Measurements from ENCODE around the gene TRIO.

Gene TRIO

DNA sequence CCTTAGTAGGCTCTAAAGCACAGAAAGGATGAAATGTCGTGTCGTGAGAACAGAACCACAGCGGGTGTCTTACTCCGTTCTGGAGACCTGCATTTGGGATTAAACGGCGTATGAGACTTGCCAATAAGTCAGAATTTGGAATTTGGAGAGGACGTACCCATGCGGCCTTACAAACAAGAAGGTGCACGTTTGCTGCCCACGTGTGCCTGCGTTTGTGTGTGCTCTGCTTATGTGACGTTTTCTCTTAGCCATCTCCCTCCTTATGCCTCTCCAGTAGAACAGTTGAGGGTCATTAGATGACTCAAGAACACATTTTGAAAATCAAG lies 266.9 kb downstream of the TRIO start:
- TF ChIP-seq, protein P1, sequence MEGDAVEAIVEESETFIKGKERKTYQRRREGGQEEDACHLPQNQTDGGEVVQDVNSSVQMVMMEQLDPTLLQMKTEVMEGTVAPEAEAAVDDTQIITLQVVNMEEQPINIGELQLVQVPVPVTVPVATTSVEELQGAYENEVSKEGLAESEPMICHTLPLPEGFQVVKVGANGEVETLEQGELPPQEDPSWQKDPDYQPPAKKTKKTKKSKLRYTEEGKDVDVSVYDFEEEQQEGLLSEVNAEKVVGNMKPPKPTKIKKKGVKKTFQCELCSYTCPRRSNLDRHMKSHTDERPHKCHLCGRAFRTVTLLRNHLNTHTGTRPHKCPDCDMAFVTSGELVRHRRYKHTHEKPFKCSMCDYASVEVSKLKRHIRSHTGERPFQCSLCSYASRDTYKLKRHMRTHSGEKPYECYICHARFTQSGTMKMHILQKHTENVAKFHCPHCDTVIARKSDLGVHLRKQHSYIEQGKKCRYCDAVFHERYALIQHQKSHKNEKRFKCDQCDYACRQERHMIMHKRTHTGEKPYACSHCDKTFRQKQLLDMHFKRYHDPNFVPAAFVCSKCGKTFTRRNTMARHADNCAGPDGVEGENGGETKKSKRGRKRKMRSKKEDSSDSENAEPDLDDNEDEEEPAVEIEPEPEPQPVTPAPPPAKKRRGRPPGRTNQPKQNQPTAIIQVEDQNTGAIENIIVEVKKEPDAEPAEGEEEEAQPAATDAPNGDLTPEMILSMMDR (IDR thresholded peaks at IDR 0.05; ENCODE audit: low read depth, low read length, poor library complexity, severe bottlenecking), result no peak
- TF ChIP-seq EZH2phosphoT487 (IDR thresholded peaks at IDR 0.05; ENCODE audit: borderline replicate concordance, low read length), result no peak
- Histone ChIP-seq H3K79me2 (ENCODE audit: control insufficient read depth, low read length) (no peaks in the 10 kb centered on the region), H3K9me3 (ENCODE audit: control insufficient read depth, insufficient read depth, low read length) (no peaks in the 10 kb centered on the region), H3K4me2 (ENCODE audit: low read length) (no peak overlapping the region), H3K27ac (ENCODE audit: low read depth, low read length) (no peak overlapping the region), H3K4me3 (ENCODE audit: low read length) (no peak overlapping the region), H3K4me1 (ENCODE audit: control insufficient read depth, low read length) (no peaks in the 10 kb centered on the region), H3K36me3 (ENCODE audit: control insufficient read depth, low read length) (peaks cover 15% of the 10 kb centered on the region), H3K27me3 (ENCODE audit: control insufficient read depth, low read length) (no peaks in the 10 kb centered on the region), H3K9me2 (replicated peaks; ENCODE audit: control insufficient read depth, low read length) (no peaks in the 10 kb centered on the region), H4K20me1 (ENCODE audit: control insufficient read depth, insufficient read depth, low read depth, low read length) (no peaks in the 10 kb centered on the region), H3F3A (ENCODE audit: control insufficient read depth, insufficient read depth) (no peaks in the 10 kb centered on the region)

DNA sequence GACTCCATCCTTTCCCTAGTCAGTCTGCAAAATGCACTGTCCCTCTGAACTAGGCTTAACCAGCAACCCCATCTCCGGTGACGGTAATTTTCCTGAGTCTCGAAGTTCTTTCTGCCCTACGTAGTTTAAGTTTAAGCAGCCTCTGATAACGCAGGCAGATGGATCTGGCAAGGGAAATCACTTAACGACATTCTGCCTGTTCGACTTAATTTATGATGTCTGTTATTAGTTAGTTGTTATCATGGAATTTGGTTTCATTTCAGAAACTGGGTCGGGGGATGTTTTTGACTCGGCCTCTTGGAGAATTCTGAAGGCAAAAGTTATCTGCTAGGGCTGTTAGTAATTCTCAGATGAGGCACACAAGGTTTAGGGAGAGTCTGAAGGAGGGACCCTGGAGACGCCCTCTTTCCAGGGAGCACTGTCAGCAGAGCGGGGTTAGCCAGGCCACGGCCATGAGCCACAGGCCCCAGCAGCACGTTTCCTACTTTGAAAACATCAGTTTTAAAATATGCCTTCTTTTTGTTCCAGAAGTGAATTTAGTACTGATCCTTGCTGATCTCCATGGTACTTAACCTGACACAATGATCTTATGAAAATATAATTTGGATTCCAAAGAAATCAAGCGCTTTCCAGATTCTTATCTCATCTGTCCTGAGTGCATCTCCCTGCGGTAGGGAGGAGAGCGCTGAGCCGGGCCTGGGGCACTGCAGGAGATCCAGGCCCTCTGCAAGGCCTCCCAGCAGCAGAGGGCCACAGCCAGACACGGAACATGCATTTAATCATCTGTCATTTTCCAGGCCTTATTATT lies 267.5 kb downstream of the TRIO start:
- TF ChIP-seq, protein P1 (IDR thresholded peaks at IDR 0.05; ENCODE audit: low read depth, low read length, poor library complexity, severe bottlenecking), result no peak
- TF ChIP-seq EZH2phosphoT487 (IDR thresholded peaks at IDR 0.05; ENCODE audit: borderline replicate concordance, low read length), result no peak
- Histone ChIP-seq H3K27me3 (ENCODE audit: control insufficient read depth, low read length) (no peaks in the 10 kb centered on the region), H3K4me2 (ENCODE audit: low read length) (no peak overlapping the region), H3K27ac (ENCODE audit: low read depth, low read length) (no peak overlapping the region), H3K9me2 (replicated peaks; ENCODE audit: control insufficient read depth, low read length) (no peaks in the 10 kb centered on the region), H3K79me2 (ENCODE audit: control insufficient read depth, low read length) (no peaks in the 10 kb centered on the region), H3K9me3 (ENCODE audit: control insufficient read depth, insufficient read depth, low read length) (no peaks in the 10 kb centered on the region), H3K4me3 (ENCODE audit: low read length) (no peak overlapping the region), H3K4me1 (ENCODE audit: control insufficient read depth, low read length) (no peaks in the 10 kb centered on the region), H4K20me1 (ENCODE audit: control insufficient read depth, insufficient read depth, low read depth, low read length) (no peaks in the 10 kb centered on the region), H3F3A (ENCODE audit: control insufficient read depth, insufficient read depth) (no peaks in the 10 kb centered on the region), H3K36me3 (ENCODE audit: control insufficient read depth, low read length) (peaks cover 20% of the 10 kb centered on the region)

DNA sequence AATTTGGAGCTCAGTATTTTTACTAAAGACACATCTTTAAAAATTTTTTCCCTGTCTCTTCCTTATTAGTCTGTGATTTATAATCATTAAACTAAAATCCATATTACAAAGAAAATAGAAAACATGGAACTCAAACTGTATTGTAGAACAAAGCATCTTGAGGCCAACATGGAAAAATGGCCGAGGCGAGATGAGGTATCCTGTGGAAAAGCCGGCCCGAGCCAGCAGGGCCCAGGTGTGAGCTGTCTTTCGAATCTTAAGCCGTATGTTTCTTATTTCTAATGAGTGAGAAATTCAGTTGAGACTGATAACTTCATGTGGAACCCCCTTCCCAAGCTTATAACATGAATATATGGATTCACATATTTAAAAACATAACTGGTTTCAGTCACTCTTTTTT lies 268.1 kb downstream of the TRIO start:
- no peaks in the 10 kb centered on the region for H4K20me1 ChIP-seq (ENCODE audit: control insufficient read depth, insufficient read depth, low read depth, low read length)
- no peaks in the 10 kb centered on the region for H3F3A ChIP-seq (ENCODE audit: control insufficient read depth, insufficient read depth)
- no peaks in the 10 kb centered on the region for H3K4me1 ChIP-seq (ENCODE audit: control insufficient read depth, low read length)
- no peaks in the 10 kb centered on the region for H3K9me2 ChIP-seq (replicated peaks; ENCODE audit: control insufficient read depth, low read length)
- H3K79me2 ChIP-seq (ENCODE audit: control insufficient read depth, low read length), result no peaks in the 10 kb centered on the region
- no peaks in the 10 kb centered on the region for H3K27me3 ChIP-seq (ENCODE audit: control insufficient read depth, low read length)
- H3K27ac ChIP-seq (ENCODE audit: low read depth, low read length), result no peak overlapping the region
- H3K9me3 ChIP-seq (ENCODE audit: control insufficient read depth, insufficient read depth, low read length), result no peaks in the 10 kb centered on the region
- H3K36me3 ChIP-seq (ENCODE audit: control insufficient read depth, low read length), result peaks cover 19% of the 10 kb centered on the region
- no peak overlapping the region for H3K4me3 ChIP-seq (ENCODE audit: low read length)
- TF ChIP-seq EZH2phosphoT487 (IDR thresholded peaks at IDR 0.05; ENCODE audit: borderline replicate concordance, low read length), result no peak
- TF ChIP-seq, protein P1 (IDR thresholded peaks at IDR 0.05; ENCODE audit: low read depth, low read length, poor library complexity, severe bottlenecking), result no peak
- no peak overlapping the region for H3K4me2 ChIP-seq (ENCODE audit: low read length)
